ENCODE data around the gene CCSER2.
"Not testable (repeated sequence)": the region's sequence is repeated elsewhere in the genome, so short reads cannot be mapped to it uniquely, and the experiment has no call there.

CCSER2 gene

GRCh38 chr10:84432891-84433290 is 104.5 kb downstream of the CCSER2 start:
- TF ChIP-seq, protein P1, sequence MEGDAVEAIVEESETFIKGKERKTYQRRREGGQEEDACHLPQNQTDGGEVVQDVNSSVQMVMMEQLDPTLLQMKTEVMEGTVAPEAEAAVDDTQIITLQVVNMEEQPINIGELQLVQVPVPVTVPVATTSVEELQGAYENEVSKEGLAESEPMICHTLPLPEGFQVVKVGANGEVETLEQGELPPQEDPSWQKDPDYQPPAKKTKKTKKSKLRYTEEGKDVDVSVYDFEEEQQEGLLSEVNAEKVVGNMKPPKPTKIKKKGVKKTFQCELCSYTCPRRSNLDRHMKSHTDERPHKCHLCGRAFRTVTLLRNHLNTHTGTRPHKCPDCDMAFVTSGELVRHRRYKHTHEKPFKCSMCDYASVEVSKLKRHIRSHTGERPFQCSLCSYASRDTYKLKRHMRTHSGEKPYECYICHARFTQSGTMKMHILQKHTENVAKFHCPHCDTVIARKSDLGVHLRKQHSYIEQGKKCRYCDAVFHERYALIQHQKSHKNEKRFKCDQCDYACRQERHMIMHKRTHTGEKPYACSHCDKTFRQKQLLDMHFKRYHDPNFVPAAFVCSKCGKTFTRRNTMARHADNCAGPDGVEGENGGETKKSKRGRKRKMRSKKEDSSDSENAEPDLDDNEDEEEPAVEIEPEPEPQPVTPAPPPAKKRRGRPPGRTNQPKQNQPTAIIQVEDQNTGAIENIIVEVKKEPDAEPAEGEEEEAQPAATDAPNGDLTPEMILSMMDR (IDR thresholded peaks at IDR 0.05; ENCODE audit: low read depth, low read length, missing control alignments) = no peak
- Histone ChIP-seq H3K36me3 (replicated peaks) (no peaks in the 10 kb centered on the region), H3K27ac (no peak overlapping the region), H3K27me3 (replicated peaks) (no peaks in the 10 kb centered on the region), H3K4me3 (ENCODE audit: low read depth, low read length) (no peak overlapping the region)
- in situ Hi-C loops (cut with HindIII; ENCODE audit: low pct_ligation_motif_present, low sequenced_read_pairs) = no loop called here
- peak; percentile 41 for DNase-seq

GRCh38 chr10:84440781-84441180 is 112.4 kb downstream of the CCSER2 start:
- in situ Hi-C loops (cut with HindIII; ENCODE audit: low pct_ligation_motif_present, low sequenced_read_pairs) = no loop called here
- no peak for DNase-seq

DNA sequence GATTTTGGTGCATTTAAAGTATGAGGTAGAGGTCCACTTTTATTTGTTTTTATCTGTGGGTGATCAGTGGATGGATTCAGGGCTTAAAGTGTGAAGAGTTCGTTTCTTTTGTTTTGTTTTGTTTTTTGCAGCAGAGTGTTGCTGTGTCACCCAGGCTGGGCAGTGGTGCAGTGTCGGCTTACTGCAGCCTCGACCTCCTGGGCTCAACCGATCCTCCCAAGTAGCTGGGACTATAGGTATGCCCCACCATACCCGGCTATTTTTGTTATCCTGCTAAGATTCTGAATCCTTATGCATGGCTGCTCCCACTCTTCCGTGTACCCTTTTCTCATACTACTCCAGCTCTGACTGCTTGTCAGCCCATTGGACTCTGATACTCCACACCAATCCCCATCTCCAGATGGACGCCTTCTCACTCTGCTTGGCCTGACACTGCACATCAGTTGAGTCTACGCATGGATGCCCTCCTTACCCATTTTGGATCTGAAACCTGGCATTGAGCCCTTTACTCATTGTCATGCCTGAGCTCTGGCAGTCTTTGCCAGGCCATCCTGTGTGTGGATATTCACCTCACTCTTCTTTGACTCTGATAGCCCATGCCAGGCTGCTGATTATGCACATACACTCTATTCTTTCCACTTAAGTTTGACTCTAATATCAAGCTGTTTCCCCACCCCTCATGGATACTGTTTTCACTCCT is 119.5 kb downstream of the CCSER2 start:
- peaks cover under 1% of the 10 kb centered on the region for H3K36me3 ChIP-seq (replicated peaks)
- no peaks in the 10 kb centered on the region for H3K27me3 ChIP-seq (replicated peaks)
- DNase-seq = no peak
- no peak overlapping the region for H3K27ac ChIP-seq
- TF ChIP-seq, protein P1 (IDR thresholded peaks at IDR 0.05; ENCODE audit: low read depth, low read length, missing control alignments) = no peak
- in situ Hi-C loops (cut with HindIII; ENCODE audit: low pct_ligation_motif_present, low sequenced_read_pairs) = no loop called here
- no peak overlapping the region for H3K4me3 ChIP-seq (ENCODE audit: low read depth, low read length)

More at GRCh38 chr10:84440781-84441180, 112.4 kb downstream of the CCSER2 start:
- TF ChIP-seq, protein P1 (IDR thresholded peaks at IDR 0.05; ENCODE audit: low read depth, low read length, missing control alignments) = no peak
- no peak overlapping the region for H3K4me3 ChIP-seq (ENCODE audit: low read depth, low read length)
- no peak overlapping the region for H3K27ac ChIP-seq
- H3K27me3 ChIP-seq (replicated peaks) = no peaks in the 10 kb centered on the region
- H3K36me3 ChIP-seq (replicated peaks) = peaks cover 4% of the 10 kb centered on the region

- DNase-seq; H3K4me3 ChIP-seq (ENCODE audit: low read depth, low read length); in situ Hi-C loops (cut with HindIII; ENCODE audit: low pct_ligation_motif_present, low sequenced_read_pairs); H3K27ac ChIP-seq; H3K36me3 ChIP-seq (replicated peaks); H3K27me3 ChIP-seq (replicated peaks): not testable (repeated sequence)
Observed at GRCh38 chr10:84449351-84449750, 121.0 kb downstream of the CCSER2 start.

DNA sequence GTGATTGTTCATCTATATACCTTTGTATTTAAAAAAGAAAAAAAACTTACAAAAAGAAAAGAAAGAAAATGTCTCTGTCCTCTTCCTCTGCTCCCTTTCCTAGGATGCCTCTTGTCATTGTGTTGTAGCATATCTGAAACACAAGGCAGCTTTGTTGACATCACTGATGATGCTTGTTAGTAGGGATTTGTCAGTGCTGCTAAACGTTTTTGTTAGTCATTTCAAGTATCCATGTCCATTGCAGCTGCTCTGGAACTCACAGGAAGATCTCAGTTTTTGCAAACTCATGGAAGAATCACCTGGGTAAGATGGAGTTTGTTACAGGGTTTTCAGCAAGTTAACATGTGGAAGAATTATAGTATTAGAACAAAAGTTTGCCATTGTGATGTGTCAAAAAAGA is 123.6 kb downstream of the CCSER2 start:
- TF ChIP-seq, protein P1 (IDR thresholded peaks at IDR 0.05; ENCODE audit: low read depth, low read length, missing control alignments) = no peak
- Histone ChIP-seq H3K27me3 (replicated peaks) (no peaks in the 10 kb centered on the region), H3K36me3 (replicated peaks) (no peaks in the 10 kb centered on the region), H3K27ac (no peak overlapping the region), H3K4me3 (ENCODE audit: low read depth, low read length) (no peak overlapping the region)
- no peak for DNase-seq
- in situ Hi-C loops (cut with HindIII; ENCODE audit: low pct_ligation_motif_present, low sequenced_read_pairs) = no loop called here

GRCh38 chr10:84453303-84453702 is 124.9 kb downstream of the CCSER2 start:
- Histone ChIP-seq H3K36me3 (replicated peaks) (no peaks in the 10 kb centered on the region), H3K27me3 (replicated peaks) (no peaks in the 10 kb centered on the region), H3K4me3 (ENCODE audit: low read depth, low read length) (no peak overlapping the region), H3K27ac (no peak overlapping the region)
- in situ Hi-C loops (cut with HindIII; ENCODE audit: low pct_ligation_motif_present, low sequenced_read_pairs) = no loop called here
- DNase-seq = no peak
- TF ChIP-seq, protein P1 (IDR thresholded peaks at IDR 0.05; ENCODE audit: low read depth, low read length, missing control alignments) = no peak

Data from brain microvascular endothelial cell (primary cell).